HG03342 (cell line): ENCODE data around the gene PHLDA1.

Experiments
- ATAC-seq: cut with Tn5 transposase; IDR thresholded peaks from one replicate; pipeline ENCODE4 v1.9.1; 2021; ENCODE audit warnings: mild to moderate bottlenecking, moderate library complexity; ENCODE audit not compliant: unreplicated experiment

PHLDA1 gene

GRCh38 chr12:76038176-76038575 is 6.6 kb upstream of the PHLDA1 start:
- no peak for ATAC-seq

- peak; percentile 70 for ATAC-seq
Measured at GRCh38 chr12:76037130-76038103, 5.8 kb upstream of the PHLDA1 start.

- no peak for ATAC-seq
Measured at GRCh38 chr12:76035045-76035444, 3.5 kb upstream of the PHLDA1 start.

GRCh38 chr12:76033081-76034011 is 1.8 kb upstream of the PHLDA1 start:
- no peak for ATAC-seq

GRCh38 chr12:76032043-76032981 is 736 bp upstream of the PHLDA1 start:
- peak; percentile 25 for ATAC-seq

- ATAC-seq: no peak
Measured at GRCh38 chr12:76031081-76031413, 529 bp downstream of the PHLDA1 start.

GRCh38 chr12:76030341-76031080 is 1.1 kb downstream of the PHLDA1 start:
- no peak for ATAC-seq

- ATAC-seq: no peak
Measured at GRCh38 chr12:76029982-76030340, 1.6 kb downstream of the PHLDA1 start.

GRCh38 chr12:76028571-76029277 is 2.9 kb downstream of the PHLDA1 start:
- no peak for ATAC-seq

GRCh38 chr12:76026643-76027063 is 4.9 kb downstream of the PHLDA1 start:
- ATAC-seq: no peak

GRCh38 chr12:76025601-76026575 is 5.7 kb downstream of the PHLDA1 start:
- ATAC-seq: no peak

GRCh38 chr12:76024942-76025600 is 6.5 kb downstream of the PHLDA1 start:
- ATAC-seq: no peak

- no peak for ATAC-seq
Measured at GRCh38 chr12:76024102-76024781, 7.3 kb downstream of the PHLDA1 start.

GRCh38 chr12:76023069-76023690 is 8.4 kb downstream of the PHLDA1 start:
- no peak for ATAC-seq

- no peak for ATAC-seq
Measured at GRCh38 chr12:76022506-76022905, 9.1 kb downstream of the PHLDA1 start.
